HEK293 (cell line): ENCODE data around the gene C16orf95.

Experiments
- CTCF ChIA-PET: fragments of 350-600 bp; formaldehyde crosslinking; extraction: SDS; loops from one replicate; lab custom pipeline; 2021; ENCODE audit warnings: antibody characterized with exemption; lab: Yijun Ruan, JAX
- POLR2A ChIA-PET: fragments of 300-600 bp; formaldehyde crosslinking; extraction: SDS; loops from one replicate; lab custom pipeline; 2020; ENCODE audit warnings: antibody characterized with exemption, inconsistent platforms; lab: Yijun Ruan, JAX
- H3K27ac ChIP-seq: fragments of 200-500 bp; sonication (Bioruptor generic); 2 replicates; pipeline ENCODE4 v1.5.1; 2014; ENCODE audit warnings: low read depth, low read length, control low read depth, inconsistent platforms; ENCODE audit errors: extremely low read depth
- H3K36me3 ChIP-seq, 2 experiments: fragments of 200-500 bp in 1 of 2; sonication (Bioruptor generic) in 1 of 2; 1 replicate in 1 of 2; 2 replicates in 1 of 2; pipeline ENCODE4 v1.5.1; 2014 to 2017; ENCODE audit warnings: inconsistent platforms in 2 of 2, low read length in 2 of 2; ENCODE audit not compliant: control insufficient read depth in 2 of 2, insufficient read depth in 1 of 2
- H3K4me1 ChIP-seq: fragments of 200-500 bp; sonication (Bioruptor generic); 2 replicates; pipeline ENCODE4 v1.5.1; 2014; ENCODE audit warnings: mild to moderate bottlenecking, low read length, inconsistent platforms; ENCODE audit not compliant: control insufficient read depth, insufficient read depth
- H3K4me3 ChIP-seq: 2 replicates; pipeline ENCODE4 v1.5.1; 2011; ENCODE audit warnings: low read depth, mild to moderate bottlenecking, control low read depth, low read length, moderate library complexity
- H3K9me3 ChIP-seq: fragments of 200-500 bp; sonication (Bioruptor generic); 2 replicates; pipeline ENCODE4 v1.5.1; 2014; ENCODE audit warnings: low read depth, low read length, inconsistent platforms; ENCODE audit not compliant: control insufficient read depth, insufficient read depth
- BCL6B ChIP-seq: fragments of 450-650 bp; formaldehyde crosslinking; IDR thresholded peaks from 2 replicates; pipeline ENCODE4 v1.5.1; 2017; ENCODE audit warnings: missing biosample characterization, missing genetic modification characterization
- EGR2 ChIP-seq: fragments of 450-650 bp; formaldehyde crosslinking; IDR thresholded peaks from 2 replicates; pipeline ENCODE4 v1.5.1; 2016; ENCODE audit warnings: low read depth, missing biosample characterization, missing genetic modification characterization
- OSR2 ChIP-seq: fragments of 450-650 bp; formaldehyde crosslinking; IDR thresholded peaks from 2 replicates; pipeline ENCODE4 v1.5.1; 2016; ENCODE audit warnings: missing biosample characterization, missing genetic modification characterization
- ZBTB17 ChIP-seq: fragments of 450-650 bp; formaldehyde crosslinking; IDR thresholded peaks from 2 replicates; pipeline ENCODE4 v1.5.1; 2016; ENCODE audit warnings: missing biosample characterization, missing genetic modification characterization
- ZFP3 ChIP-seq: fragments of 450-650 bp; formaldehyde crosslinking; IDR thresholded peaks from 2 replicates; pipeline ENCODE4 v1.5.1; 2016; ENCODE audit warnings: low read depth, missing biosample characterization, missing genetic modification characterization
- ZIC2 ChIP-seq: fragments of 450-650 bp; formaldehyde crosslinking; IDR thresholded peaks from 2 replicates; pipeline ENCODE4 v1.5.1; 2016; ENCODE audit warnings: missing biosample characterization, missing genetic modification characterization
- ZNF114 ChIP-seq: fragments of 450-650 bp; formaldehyde crosslinking; IDR thresholded peaks from 2 replicates; pipeline ENCODE4 v1.5.0; 2017; ENCODE audit warnings: missing biosample characterization, missing genetic modification characterization
- ZNF157 ChIP-seq: fragments of 450-650 bp; formaldehyde crosslinking; IDR thresholded peaks from 2 replicates; pipeline ENCODE4 v1.5.1; 2016; ENCODE audit warnings: missing biosample characterization, missing genetic modification characterization
- ZNF169 ChIP-seq: fragments of 450-650 bp; formaldehyde crosslinking; IDR thresholded peaks from 2 replicates; pipeline ENCODE4 v1.5.1; 2016; ENCODE audit warnings: missing biosample characterization, missing genetic modification characterization
- ZNF335 ChIP-seq: fragments of 450-650 bp; formaldehyde crosslinking; conservative IDR thresholded peaks from 2 replicates; pipeline ENCODE4 v1.5.1; 2016; ENCODE audit warnings: missing biosample characterization, missing genetic modification characterization
- ZNF473 ChIP-seq: fragments of 450-650 bp; formaldehyde crosslinking; IDR thresholded peaks from 2 replicates; pipeline ENCODE4 v1.5.1; 2017; ENCODE audit warnings: missing biosample characterization, missing genetic modification characterization
- ZNF555 ChIP-seq: fragments of 450-650 bp; formaldehyde crosslinking; conservative IDR thresholded peaks from 2 replicates; pipeline ENCODE4 v1.5.1; 2017; ENCODE audit warnings: missing biosample characterization, mild to moderate bottlenecking, missing genetic modification characterization, inconsistent platforms
- ZNF610 ChIP-seq: fragments of 450-650 bp; formaldehyde crosslinking; IDR thresholded peaks from 2 replicates; pipeline ENCODE4 v1.5.1; 2016; ENCODE audit warnings: missing biosample characterization, missing genetic modification characterization, borderline replicate concordance
- ZNF623 ChIP-seq: fragments of 450-650 bp; formaldehyde crosslinking; IDR thresholded peaks from 2 replicates; pipeline ENCODE4 v1.5.1; 2016; ENCODE audit warnings: missing biosample characterization, missing genetic modification characterization
- ZNF654 ChIP-seq: fragments of 450-650 bp; formaldehyde crosslinking; IDR thresholded peaks from 2 replicates; pipeline ENCODE4 v1.5.1; 2016; ENCODE audit warnings: low read depth, missing biosample characterization, missing genetic modification characterization
- ZNF776 ChIP-seq: fragments of 450-650 bp; formaldehyde crosslinking; IDR thresholded peaks from 2 replicates; pipeline ENCODE4 v1.5.0; 2017; ENCODE audit warnings: missing biosample characterization, missing genetic modification characterization, borderline replicate concordance
- ZNF837 ChIP-seq: fragments of 450-650 bp; formaldehyde crosslinking; IDR thresholded peaks from 2 replicates; pipeline ENCODE4 v1.5.1; 2016; ENCODE audit warnings: missing biosample characterization, missing genetic modification characterization
- TF ChIP-seq, protein P1 (sequence below): fragments of 450-650 bp; formaldehyde crosslinking; IDR thresholded peaks from 2 replicates; pipeline ENCODE4 v1.5.1; 2016; ENCODE audit warnings: missing biosample characterization, missing genetic modification characterization

Gene C16orf95

DNA sequence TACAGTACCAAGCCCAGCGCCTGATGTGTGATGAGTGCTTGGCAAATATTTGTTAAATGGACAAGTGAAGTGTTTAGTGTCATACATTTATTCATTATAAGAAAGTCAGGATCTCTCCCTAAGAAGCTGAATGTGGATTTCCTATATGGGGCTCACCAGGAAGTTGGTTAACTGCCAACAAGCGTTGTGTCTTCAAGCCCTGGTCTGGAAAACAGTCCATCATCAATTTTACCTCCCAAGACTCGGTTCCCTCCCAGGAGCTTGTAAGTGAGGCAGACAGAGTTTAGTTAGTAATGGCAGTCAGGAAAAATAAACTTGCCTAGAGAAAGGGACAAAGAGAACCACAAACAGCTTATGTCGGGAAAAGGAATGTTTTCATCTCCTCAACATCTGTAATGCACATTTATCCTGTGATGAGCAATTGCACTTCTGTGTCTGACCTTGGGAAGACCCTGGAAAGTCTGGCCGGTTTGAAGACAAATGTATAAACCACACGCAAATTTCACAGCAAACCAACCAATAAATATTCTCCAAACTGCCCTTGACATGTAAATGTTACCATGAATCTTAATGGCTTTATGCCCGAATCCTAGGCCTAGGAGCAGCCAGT is 28.3 kb downstream of the C16orf95 start (continued):
- TF ChIP-seq OSR2 (tag by site-specific recombination) = no peak
- TF ChIP-seq ZNF335 (tag by site-specific recombination) = no peak
- no peak for TF ChIP-seq ZNF157 (tag by site-specific recombination)

DNA sequence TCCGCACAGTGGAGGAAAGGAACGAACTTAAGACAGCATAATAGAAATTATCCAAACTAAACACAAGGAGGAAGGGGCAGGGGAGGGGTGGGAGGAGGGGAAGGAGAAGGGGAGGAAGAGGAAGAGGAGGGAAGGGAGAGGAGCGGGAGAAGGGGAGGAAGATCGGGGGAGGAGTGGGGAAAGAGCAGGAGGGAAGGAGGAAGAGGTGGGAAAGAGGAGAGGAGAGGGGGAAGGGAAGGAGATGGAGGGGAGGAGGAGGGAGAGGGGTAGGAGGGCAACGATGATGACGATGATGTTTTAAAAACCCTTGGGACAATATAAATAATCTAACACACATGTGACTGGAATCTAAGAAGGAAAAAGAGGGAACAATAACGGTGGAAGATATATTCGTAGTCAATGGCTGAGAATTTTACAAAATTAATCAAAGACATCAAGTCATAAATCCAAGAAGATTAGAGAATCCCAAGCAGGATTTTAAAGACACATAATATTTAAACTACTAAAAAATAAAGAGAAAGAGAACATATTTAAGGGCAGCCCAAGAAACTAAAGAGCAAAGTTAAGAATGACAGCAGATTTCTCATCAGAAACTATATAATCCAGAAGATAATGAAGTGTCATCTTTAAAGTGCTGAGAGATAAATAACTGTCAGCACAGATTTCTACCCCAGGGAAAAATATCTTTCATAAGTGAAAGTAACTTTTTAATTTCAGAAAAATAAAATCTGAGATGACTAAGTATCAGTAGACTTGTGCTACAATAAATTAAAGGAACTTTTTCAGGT is 30.2 kb downstream of the C16orf95 start:
- CTCF ChIA-PET = interaction anchor here (0.6 to 2.1 kb wide), 2 partner anchors 11 to 1032 kb away, joined by 3 to 9 read pairs; no protein-coding TSS in a partner anchor
- no peaks in the 10 kb centered on the region for H3K4me1 ChIP-seq
- TF ChIP-seq ZFP3 (tag by site-specific recombination) (no peak), EGR2 (peak; percentile 74; the same call in 1 of the 2 replicates)
- H3K9me3 ChIP-seq = no peaks in the 10 kb centered on the region
- no peak overlapping the region for H3K4me3 ChIP-seq
- POLR2A ChIA-PET = no interaction called here
- H3K27ac ChIP-seq = no peak overlapping the region
- H3K36me3 ChIP-seq = peaks cover 0 to under 1% of the 10 kb centered on the region in 2 experiments; a peak in 1 of 3 replicates

DNA sequence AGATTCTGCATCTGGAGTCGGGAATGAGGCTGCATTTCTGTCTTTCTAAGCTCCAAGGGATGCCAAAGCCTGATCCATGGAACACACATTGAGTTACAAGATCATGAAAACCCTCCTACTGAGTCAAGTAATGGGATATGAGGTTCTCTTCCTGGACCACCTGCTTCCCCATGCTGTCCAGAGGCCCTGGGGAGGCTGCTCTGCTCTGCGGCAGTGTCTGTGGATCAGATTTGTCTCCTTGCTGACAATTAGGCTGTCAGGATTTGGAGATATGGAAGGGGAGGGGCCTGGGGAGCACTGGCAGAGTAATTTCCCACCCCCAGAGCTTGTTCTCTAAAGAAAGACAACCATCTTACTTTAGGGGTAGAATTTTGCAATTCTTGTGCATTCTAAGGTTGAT is 33.0 kb downstream of the C16orf95 start:
- POLR2A ChIA-PET = no interaction called here

DNA sequence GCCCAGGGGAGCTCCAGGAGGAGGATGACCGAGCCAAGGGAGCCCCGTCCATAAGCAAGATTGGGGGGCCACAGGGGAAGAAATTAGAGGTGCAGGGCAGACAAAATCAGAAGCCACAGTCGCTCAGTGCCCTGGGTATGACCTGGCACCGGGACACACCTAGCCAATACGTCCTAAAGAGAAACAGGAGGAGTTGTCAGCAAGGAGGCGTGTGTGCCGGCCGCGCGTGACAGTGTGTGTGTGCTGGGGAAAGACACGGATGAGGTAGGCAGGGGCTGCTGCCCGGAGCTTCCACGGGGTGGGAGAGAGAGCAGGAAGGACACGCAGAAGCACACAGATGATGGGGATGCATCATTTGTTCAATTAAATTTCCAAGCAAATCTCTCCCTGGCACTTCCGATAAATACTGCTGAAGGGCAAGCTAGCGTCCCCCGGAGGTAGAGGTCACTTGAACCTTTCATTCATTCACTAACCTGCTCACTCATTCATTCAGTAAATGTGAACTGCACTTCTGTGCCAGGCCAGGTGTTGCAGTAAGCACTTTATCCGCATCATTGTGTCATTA is 38.0 kb downstream of the C16orf95 start:
- Histone ChIP-seq H3K27ac (no peak overlapping the region), H3K4me1 (no peaks in the 10 kb centered on the region; the same call in 1 of the 2 replicates), H3K4me3 (no peak overlapping the region), H3K36me3 (no peaks in the 10 kb centered on the region), H3K9me3 (no peaks in the 10 kb centered on the region)
- CTCF ChIA-PET = interaction anchor here (0.5 to 4.0 kb wide), 32 partner anchors 10 to 1249 kb away, joined by 3 to 48 read pairs (median 4); no protein-coding TSS in a partner anchor
- POLR2A ChIA-PET = no interaction called here
- peak; percentile 45 for TF ChIP-seq ZBTB17
- no peak for TF ChIP-seq ZNF623 (tag by site-specific recombination)

More for the DNA sequence above, 33.0 kb downstream of the C16orf95 start:
- Histone ChIP-seq H3K4me1 (no peaks in the 10 kb centered on the region), H3K4me3 (no peak overlapping the region), H3K9me3 (no peaks in the 10 kb centered on the region), H3K36me3 (no peaks in the 10 kb centered on the region), H3K27ac (no peak overlapping the region)
- TF ChIP-seq ZIC2 (tag by site-specific recombination) = peak; percentile 74; the same call in 1 of the 2 replicates
- TF ChIP-seq ZNF473 (tag by site-specific recombination) = no peak
- CTCF ChIA-PET = interaction anchor here (0.6 to 1.0 kb wide), 4 partner anchors 14 to 492 kb away, joined by 3 to 6 read pairs (median 4); no protein-coding TSS in a partner anchor

- Histone ChIP-seq H3K4me1 (no peaks in the 10 kb centered on the region; the same call in 1 of the 2 replicates), H3K27ac (no peak overlapping the region), H3K9me3 (no peaks in the 10 kb centered on the region), H3K4me3 (no peak overlapping the region), H3K36me3 (no peaks in the 10 kb centered on the region)
- ChIA-PET POLR2A (no interaction called here), CTCF (interaction anchor here (0.6 to 4.0 kb wide), 36 partner anchors 9 to 1248 kb away, joined by 3 to 48 read pairs (median 4); no protein-coding TSS in a partner anchor)
- no peak for TF ChIP-seq ZNF610 (tag by site-specific recombination)
- no peak for TF ChIP-seq ZNF837 (tag by site-specific recombination)
- TF ChIP-seq ZNF555 (tag by site-specific recombination) = no peak
- TF ChIP-seq ZNF776 (tag by site-specific recombination) = no peak
- TF ChIP-seq, protein P1, sequence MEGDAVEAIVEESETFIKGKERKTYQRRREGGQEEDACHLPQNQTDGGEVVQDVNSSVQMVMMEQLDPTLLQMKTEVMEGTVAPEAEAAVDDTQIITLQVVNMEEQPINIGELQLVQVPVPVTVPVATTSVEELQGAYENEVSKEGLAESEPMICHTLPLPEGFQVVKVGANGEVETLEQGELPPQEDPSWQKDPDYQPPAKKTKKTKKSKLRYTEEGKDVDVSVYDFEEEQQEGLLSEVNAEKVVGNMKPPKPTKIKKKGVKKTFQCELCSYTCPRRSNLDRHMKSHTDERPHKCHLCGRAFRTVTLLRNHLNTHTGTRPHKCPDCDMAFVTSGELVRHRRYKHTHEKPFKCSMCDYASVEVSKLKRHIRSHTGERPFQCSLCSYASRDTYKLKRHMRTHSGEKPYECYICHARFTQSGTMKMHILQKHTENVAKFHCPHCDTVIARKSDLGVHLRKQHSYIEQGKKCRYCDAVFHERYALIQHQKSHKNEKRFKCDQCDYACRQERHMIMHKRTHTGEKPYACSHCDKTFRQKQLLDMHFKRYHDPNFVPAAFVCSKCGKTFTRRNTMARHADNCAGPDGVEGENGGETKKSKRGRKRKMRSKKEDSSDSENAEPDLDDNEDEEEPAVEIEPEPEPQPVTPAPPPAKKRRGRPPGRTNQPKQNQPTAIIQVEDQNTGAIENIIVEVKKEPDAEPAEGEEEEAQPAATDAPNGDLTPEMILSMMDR (tag by site-specific recombination) = peak; percentile 88
- no peak for TF ChIP-seq ZNF169 (tag by site-specific recombination)
- peak; percentile 77 for TF ChIP-seq ZNF654
- peak; percentile 65; the same call in 1 of the 2 replicates for TF ChIP-seq ZBTB17
- TF ChIP-seq BCL6B = no peak
- no peak for TF ChIP-seq ZNF114 (tag by site-specific recombination)
Measured at GRCh38 chr16:87278191-87279093, 38.8 kb downstream of the C16orf95 start.
